SKM-1 (cell line): Measurements from ENCODE around the gene NAT9.

ENCODE experiments used
- DNase-seq: peaks from one replicate; lab custom pipeline; 2025; ENCODE audit not compliant: unreplicated experiment; lab: John Stamatoyannopoulos, UW

NAT9 gene

DNA sequence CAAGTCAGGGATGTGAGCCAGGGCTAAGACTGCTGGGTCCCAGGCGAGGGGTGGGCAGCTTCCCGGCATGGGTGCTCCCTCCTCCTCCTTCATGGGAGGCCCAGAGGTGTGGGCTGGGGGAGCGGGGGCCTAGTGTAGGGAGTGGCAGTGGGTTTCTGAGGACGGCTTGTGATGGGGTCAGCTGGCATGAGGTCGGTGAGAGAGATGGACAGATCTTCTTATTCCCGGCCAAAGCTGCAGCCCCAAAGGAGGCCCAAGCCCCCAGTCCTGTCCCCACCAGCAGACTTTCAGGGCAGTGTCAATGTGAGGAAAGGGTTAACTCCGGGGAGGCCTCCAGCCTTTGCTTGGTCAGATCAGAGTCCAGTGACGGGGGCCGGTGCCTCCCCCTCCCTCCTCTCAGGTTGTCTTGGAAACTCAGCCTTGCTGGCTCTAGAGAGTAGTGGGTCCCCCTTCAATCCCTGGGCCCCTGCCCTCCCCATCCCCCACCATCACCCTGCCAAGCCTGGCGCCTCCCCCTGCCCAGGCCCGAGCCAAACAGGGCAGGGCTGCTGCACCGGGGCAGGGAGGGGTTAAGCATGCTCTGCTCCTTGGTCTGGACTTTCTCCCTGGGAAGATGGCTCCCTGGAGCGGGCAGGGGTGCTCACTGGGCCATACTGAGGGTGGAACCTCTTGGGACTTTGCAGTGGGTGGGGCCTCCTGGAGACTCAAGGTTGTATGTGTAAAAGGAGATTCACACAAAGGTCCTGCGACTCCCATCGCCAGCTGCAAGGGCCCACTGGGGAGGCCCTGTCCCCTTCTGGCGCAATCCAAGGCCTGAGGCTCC is 12.4 kb downstream of the NAT9 start:
- DNase-seq: no peak

DNA sequence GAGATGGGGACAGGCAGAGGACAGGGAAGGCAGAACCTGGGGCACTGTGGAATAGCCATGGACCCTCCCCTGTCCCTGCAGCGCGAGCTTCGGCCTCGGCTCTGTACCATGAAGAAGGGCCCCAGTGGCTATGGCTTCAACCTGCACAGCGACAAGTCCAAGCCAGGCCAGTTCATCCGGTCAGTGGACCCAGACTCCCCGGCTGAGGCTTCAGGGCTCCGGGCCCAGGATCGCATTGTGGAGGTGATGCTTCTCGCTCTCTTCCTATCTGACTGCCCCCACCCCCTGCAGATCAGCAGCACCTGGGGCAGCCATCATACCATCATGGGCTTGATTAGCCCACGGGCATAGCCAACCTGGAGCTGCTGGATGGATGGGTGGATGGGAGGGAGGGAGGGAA is 14.2 kb downstream of the NAT9 start:
- no peak for DNase-seq

DNA sequence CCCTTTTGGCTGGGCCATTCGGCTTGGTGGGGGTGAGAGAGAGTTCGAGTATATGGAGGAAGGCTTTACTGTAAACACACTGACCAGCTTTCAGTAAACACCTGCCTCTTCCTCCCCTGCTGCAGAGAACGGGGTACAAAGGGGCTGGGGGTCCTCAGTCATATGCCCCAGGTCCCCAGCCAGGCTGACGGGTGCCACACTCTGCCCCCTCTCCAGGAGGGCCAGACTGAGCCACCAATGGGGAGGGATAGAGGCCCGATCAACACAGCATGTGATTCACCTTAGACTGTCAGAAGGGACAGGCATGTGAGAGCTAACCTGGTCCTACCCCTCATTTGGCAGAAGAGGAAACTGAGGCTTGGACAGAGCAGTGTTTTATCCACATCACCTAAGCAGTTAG is 14.7 kb downstream of the NAT9 start:
- no peak for DNase-seq

DNA sequence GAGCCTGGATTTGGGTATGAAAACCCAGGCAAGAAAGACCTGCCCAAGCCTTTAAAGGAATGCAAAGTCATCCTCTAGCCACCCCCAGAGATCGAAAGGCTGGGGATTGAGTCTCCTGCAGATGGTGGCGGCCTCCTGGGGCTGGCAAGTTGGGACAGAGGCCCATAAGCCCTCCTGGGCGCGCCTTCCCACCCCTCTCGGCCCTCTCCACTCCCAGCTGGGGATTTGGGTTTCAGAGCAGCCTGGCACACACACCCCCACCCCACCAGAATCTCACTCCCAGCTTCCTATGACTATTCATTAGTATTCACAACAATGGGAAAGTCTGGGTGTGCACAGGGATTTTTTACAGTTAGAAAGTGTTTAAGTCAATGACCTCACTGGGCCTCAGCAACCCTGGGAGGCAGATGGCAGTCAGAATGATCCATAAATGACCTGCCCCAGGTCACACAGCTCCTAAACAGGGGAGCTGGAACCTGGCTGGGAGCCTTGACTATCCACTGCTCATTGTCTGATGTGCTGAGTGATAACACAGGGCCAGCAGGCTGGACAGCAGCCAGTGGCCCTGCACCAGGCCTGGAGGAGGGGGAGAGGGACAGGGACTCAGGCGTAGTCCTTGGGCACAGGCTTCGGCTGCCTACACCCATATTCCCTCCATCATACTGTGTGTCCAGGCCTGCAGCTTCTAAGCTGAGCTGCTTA is 15.6 kb downstream of the NAT9 start:
- DNase-seq: no peak

DNA sequence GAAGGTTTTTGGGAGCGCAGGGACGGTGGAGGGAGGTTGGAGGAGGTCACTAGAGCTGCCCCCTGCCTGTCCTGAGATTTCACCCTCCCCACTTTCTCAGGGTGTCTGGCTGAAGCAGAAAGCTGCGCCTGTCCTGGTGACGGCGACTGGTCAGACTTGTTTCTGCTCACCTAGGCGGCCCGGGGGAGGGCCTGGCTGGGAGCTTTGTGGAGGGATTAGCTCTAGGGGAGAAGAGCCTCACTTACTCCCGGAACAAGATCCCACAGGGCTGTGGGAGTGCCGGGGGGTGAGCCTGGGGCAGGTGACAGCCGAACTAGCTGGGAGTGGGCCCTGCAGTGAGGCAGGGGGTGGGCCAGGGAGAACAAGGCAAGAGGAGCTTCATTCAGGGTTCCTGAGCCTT is 16.2 kb downstream of the NAT9 start:
- no peak for DNase-seq

DNA sequence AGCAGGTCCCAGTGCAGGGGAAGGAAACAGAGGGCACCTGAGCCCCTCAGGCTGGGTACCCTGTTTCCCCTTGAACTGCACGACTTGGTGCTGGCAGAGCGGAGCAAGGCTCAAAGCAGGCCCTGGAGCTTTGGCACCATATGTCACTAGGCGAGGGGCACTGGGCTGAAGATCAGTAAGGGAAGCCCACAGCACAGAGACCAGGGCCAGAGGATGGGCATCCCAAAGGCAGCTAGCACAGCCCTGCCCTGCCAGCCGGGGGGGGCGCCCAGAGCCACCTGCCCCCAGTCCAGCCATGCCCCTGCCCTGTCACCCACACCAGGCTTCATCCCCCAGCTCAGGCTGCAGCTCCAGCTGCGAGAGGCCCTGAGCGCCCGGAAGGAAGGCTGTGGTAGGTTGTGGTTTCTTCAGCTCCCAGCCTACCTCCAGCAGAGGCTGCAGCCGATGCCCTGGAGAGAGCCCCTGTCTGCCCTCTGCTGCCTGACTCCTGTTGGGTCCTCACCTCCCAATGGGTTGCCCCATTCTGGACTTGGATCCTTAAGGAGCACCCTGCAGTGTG is 16.8 kb downstream of the NAT9 start:
- no peak for DNase-seq

DNA sequence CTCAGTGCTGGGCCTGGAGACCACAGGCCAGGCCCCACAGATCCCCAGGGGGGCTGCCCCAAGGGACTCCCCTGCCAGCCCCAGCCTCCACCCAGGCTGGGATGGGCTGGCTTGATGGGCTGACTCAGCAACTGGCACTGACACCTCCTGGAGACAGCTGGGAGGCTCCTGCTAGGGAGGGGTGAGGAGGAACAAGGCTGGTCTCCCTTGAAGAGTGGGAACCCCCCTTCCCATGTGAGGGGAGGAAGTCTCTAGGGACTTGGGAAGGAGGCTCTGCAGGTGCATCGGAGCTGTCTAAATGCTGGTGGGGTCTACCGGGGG is 17.3 kb downstream of the NAT9 start:
- DNase-seq: no peak

DNA sequence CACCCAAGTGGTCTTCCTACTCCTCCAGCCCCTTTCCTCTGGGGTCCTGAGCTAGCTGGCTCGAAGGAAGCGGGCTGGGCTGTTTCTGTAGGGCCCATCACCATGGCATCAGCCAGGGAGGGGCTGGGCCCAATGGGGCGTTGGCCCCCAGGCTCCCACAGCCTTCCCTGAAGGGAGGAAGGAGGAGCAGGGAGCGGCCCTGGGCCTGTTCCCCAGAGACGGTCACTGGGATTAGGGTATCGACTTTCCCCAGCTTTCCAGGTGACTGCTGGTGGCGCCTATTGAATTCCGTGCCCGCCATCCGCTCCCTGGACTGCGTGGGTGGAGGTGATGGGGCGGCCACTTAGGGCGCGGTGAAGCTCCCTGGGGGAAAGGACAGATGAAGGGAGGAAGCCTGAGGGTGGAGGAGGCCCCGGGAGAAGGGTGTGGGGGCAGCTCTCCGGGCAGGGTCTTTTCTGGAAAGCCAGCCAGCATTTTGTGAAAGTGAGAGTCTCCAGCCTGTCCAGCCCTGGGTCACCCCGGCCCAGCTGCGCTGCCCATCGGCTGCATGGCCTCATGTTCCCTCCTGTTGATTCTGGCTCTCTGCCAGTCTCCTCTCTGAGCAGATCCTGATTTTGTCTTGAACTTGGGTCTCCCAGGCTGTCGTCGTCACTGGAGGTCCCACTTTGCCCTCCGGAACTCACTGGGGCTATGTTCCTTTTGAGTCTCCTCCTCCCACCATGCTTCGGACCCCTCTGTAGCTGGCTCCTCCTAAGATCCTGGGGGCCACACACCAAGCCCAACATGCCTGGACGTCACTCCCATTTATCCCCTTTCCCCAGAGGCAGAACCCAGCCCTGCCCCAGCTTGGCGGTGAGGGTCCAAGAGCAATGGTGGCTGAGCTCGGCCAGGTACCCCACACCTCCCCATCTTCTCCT is 18.0 kb downstream of the NAT9 start:
- DNase-seq: no peak

DNA sequence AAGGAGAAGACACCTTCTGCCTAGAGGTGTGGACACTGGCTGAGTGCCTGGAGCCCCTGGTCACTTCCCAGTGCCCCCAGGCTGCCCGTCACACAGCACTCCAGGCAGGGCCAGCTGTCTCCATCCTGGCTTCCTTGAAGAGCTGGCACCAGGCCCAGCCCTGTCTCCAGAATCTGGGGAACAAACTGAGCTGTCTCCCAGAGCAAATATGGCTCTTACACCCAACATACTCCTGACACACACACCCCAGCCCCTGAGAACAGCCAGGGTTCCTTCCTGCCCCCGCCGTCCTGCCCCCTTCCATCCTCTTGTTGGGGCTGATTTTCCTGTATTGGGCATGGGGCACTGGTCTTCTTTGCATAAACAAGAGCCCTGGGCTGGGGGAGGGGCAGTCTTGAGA is 18.6 kb downstream of the NAT9 start:
- DNase-seq: no peak

DNA sequence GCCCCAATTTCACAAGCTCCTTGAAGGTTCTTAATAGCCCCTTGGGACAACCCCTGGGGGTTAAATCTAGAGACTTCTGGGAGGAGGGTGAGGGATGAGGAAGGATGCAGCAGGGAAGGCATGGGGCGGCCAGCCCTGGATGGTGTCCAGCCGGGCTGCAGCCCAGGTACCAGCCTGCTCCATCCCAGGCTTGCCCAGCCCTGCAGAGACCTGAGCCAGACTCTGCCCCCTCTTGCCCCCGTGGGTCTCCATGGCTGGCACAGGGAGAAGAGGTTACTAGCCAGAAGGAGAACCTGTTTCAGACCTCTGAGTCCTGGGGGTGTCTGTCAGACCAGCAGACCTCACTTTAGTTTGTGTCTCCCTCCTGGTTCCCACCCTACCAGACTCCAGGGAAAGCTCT is 19.3 kb downstream of the NAT9 start:
- no peak for DNase-seq

DNA sequence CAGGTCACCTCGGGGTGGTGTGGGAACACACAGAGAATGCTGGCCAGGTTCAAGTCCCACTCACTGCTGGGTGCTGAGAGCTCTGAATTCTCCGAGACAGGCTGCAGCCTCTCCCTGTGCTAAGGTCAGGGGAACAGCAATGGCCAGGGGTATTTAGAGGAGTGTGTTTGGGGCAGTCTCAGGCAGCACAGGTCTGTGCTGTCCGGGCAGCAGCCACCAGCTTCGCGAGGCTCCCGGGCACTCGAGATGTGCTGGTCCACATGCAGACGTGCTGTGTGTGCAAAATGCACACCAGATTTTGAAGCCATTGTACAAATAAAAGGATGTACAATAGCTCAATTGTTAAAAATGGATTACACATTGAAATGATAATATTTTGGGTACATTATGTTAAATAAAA is 20.6 kb downstream of the NAT9 start:
- DNase-seq: no peak

DNA sequence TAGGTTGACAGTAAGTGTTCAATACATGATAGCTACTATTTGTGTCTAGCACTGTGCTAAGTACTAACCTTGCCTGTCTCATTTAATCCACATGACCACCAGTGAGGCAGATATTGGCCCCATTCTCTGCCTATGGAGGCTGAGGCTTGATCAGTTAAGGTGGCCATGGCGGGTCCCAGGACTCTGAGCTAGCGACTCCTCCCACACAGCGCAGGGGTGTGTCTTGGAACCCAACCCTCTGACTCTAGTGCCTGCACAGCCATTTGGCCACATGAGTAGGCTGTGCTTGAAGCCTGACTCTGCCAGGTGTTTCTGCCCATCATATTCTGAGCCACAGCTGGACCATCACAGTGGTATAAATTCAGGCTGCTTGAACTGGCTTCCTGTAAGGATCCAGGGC is 21.3 kb downstream of the NAT9 start:
- DNase-seq: no peak

DNA sequence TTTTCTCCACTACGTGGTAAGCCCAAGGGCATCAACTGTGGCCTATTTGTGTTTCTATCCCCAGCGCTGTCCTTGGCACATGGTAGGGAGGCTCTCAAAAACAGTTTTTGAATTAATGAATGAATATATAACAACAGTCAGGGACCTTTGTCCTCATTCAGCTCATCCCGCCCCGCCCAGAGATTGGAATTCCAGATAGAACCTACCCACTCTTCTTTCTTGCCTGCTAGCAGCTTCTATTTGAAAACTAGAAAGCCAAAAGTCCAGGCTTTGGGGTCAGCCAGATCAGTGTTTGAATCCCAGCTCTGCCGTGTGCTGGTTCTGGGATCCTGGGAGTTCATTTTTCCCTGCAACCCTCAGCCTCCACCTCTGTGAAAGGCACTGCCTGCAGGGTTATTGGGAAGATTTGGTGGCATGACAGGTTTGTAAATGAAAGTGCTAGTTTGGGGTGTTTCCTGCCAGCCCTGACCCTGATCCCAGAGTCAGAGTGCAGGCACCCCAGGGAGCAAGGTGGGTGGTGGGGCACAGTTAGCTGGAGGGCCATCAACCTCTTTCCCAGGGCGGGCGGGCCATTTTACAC is 23.2 kb downstream of the NAT9 start:
- DNase-seq: no peak

DNA sequence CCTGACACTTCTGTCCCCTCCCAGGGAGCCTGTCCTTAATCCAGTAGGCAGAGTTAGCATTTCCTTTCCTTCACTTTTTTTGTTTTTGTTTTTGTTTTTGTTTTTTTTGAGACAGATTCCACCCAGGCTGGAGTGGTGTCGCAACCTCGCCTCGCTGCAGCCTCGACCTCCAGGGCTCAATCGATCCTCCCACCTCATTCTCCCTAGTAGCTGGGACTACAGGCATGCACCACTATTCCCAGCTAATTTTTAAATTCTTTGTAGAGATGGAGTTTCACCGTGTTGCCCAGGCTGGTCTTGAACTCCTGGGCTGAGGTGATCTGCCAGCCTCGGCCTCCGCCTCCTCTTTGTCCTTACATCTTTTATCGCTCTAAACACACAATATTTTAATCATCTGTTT is 23.7 kb downstream of the NAT9 start:
- DNase-seq: no peak

DNA sequence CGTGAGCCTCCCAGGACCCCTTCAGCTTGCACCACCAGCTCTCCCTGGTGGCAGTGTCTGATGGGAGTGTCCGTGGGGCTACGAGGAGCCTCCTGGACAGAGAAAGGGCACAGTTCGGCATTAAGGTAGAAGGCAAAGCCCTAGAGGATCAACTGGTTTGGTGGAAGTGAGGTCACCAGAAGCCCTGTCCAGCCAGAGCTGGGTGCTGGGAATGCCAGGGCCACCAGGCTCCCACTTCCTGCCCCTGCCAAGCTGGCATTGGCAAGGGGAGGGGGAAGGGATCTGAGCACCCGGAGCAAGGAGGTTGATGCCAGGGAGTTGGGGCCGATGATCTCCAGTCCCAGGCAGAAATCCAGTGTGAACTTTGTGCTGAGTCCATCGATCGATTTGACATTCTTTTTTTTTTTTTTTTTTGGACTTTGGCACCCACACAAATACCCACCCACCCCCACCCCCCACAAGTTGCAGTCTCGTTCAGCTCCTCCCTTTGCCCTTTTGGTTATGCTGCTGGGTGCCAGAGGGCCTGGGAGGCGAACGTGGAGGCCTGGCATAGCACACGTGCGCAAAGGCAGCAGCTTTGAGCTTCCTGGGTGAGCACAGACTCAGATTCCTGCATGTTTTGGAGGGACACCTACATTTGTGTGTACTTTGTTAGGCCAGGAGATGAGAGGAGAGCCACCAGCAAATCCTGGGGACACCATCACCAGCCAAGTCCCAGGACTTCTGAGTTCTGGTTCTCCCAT is 25.6 kb downstream of the NAT9 start:
- no peak for DNase-seq

DNA sequence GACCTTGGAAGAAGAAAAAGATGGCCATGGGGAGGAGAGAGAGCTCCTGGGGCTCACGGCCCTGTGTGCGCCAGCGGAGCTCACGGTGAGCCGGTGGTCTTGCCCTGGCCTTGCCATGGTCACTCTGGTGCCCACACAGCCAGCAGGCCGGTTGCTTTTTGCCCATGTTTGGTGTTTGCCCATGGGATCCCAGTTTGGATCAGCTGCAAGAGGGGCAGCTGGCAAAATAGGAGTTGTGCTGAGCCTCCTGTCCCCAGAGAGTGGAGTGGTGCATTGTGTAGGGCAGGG is 26.2 kb downstream of the NAT9 start:
- no peak for DNase-seq

DNA sequence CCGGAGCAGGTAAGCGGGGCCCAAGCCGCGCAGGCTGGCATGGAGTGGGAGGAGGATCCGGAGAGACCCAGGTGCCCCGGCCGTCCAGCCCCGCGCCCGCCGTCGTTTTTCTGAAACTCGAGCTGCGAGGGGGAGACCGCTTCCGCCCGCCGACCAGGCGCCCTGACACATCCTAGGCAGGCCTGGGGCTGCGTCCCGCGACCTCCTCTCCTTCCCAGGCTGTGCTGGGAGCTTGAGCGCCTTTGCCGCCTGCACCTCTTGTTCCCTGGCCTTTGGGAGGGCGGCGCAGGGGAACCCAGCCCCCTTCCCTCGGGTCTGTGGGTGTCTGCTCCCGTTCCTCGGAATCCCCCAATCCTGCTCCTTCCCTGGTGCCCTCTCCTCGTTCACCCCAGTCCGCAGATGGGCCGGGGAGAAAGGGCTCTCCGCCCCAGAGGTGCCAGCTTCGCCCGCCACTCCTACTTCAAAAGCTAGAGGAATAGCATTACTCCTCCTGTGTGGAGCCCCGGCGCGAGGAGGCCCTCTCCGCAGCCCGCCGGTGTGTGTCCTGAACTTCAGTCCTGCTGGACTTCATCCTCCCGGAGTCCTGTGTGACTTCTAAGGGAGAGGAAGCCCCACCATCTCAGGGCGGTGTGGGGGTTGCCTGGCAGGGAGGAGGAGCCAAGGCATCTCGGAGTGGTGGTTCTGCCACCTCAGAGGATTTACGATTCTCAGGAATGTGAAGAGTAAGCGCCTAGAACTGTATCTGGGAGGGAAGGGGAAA is 26.7 kb downstream of the NAT9 start:
- DNase-seq: no peak

DNA sequence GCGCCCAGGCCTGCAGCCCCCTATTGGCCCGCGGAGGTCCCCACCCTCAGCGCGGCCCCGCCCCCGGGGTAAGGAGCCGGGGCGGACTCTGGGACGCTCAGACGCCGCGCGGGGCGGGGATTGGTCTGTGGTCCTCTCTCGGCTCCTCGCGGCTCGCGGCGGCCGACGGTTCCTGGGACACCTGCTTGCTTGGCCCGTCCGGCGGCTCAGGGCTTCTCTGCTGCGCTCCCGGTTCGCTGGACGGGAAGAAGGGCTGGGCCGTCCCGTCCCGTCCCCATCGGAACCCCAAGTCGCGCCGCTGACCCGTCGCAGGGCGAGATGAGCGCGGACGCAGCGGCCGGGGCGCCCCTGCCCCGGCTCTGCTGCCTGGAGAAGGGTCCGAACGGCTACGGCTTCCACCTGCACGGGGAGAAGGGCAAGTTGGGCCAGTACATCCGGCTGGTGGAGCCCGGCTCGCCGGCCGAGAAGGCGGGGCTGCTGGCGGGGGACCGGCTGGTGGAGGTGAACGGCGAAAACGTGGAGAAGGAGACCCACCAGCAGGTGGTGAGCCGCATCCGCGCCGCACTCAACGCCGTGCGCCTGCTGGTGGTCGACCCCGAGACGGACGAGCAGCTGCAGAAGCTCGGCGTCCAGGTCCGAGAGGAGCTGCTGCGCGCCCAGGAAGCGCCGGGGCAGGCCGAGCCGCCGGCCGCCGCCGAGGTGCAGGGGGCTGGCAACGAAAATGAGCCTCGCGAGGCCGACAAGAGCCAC is 27.4 kb downstream of the NAT9 start, which contains the start of gene NHERF1:
Gene NHERF1, plus strand, starts transcription at position 100 of the 750 bp plus-strand sequence. Its CDS starts 219 bp downstream, at position 319.
- peak; percentile 89 for DNase-seq

DNA sequence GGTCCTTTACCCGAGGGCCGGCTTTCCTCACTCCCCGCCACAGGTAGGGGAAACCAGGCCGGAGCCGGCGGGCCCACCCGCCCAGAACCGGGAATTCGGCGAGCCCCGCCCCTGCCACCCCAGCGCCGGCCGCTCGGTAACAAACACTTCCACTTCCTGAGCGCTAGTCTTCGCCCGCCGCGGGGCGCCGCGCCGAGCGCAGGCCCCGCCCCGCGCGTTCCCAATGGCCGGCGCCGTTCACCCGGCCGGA is 27.9 kb downstream of the NAT9 start:
- DNase-seq: no peak
